Lower leg skin (tissue), 3 donors: Measurements from ENCODE around the gene CHMP1A.

Experiments used
- CTCF ChIP-seq, 3 donors: fragments of 450-650 bp; IDR thresholded peaks; one replicate each; pipeline ENCODE4 v1.5.1; 2016; ENCODE audit warnings: antibody characterized with exemption in 3 of 3, mild to moderate bottlenecking in 3 of 3, moderate library complexity in 2 of 3
- POLR2A ChIP-seq, 2 donors: fragments of 450-650 bp; IDR thresholded peaks; one replicate each; pipeline ENCODE4 v1.6.1; 2016 to 2017; ENCODE audit warnings: antibody characterized with exemption in 2 of 2, mild to moderate bottlenecking in 1 of 2, moderate library complexity in 1 of 2

GRCh38 chr16:89599902-89600301 is 57.6 kb downstream of the CHMP1A start:
- TF ChIP-seq CTCF (IDR thresholded peaks at IDR 0.05): no peak
- no peak for TF ChIP-seq POLR2A (IDR thresholded peaks at IDR 0.05)
